ENCODE measurements around the gene NADSYN1. TPM values are rescaled to one million over a fixed set of nuclear protein-coding genes. Genes with fewer than 3 reads are reported as not detected.

Gene NADSYN1
- 49.1 and 49.2 TPM in 2 replicates for total RNA-seq

GRCh38 chr11:71453037-71453917 is at the start of gene NADSYN1:
TSS of gene NADSYN1 (plus strand) at chr11:71453203. CDS start at chr11:71453297, 94 bp downstream.

GRCh38 chr11:71448257-71449171 is 4.5 kb upstream of the NADSYN1 start, which contains the start of gene DHCR7:
TSS of gene DHCR7 (minus strand) at chr11:71448393. CDS start at chr11:71444952, 3,441 bp downstream.

GRCh38 chr11:71526796-71527575 is 74.0 kb downstream of the NADSYN1 start, which contains the start of gene KRTAP5-7:
TSS of gene KRTAP5-7 (plus strand) at chr11:71527267. CDS start at chr11:71527301, 34 bp downstream.

GRCh38 chr11:71537977-71538665 is 85.1 kb downstream of the NADSYN1 start, which contains the start of gene KRTAP5-8:
TSS of gene KRTAP5-8 (plus strand) at chr11:71538025. CDS start at chr11:71538056, 31 bp downstream.

GRCh38 chr11:71548120-71548519 is 95.1 kb downstream of the NADSYN1 start, which contains the start of gene KRTAP5-9:
TSS of gene KRTAP5-9 (plus strand) at chr11:71548420. CDS start at chr11:71548658, 238 bp downstream.

Small RNA genes lying within 50 kb of the gene (small RNA-seq; reads per million reads assigned to genes)
- gene MIR6754 = not detected

Other genes starting within 250 kb of the NADSYN1 start
- 3.2 and 3.7 TPM in 2 replicates for gene SHANK2, start 200.6 kb upstream of the NADSYN1 start, total RNA-seq
- 21.8 and 25.6 TPM in 2 replicates for gene DHCR7, start 4.8 kb upstream of the NADSYN1 start, total RNA-seq
- gene KRTAP5-7, start 74.1 kb downstream of the NADSYN1 start, total RNA-seq = 0.13 and 0.22 TPM in 2 replicates
- gene KRTAP5-8, start 84.8 kb downstream of the NADSYN1 start, total RNA-seq = 0.22 and 0.26 TPM in 2 replicates
- 0.39 TPM in 1 of 2 replicates, not detected in the other for gene KRTAP5-9, start 95.2 kb downstream of the NADSYN1 start, total RNA-seq
- gene KRTAP5-10, start 112.4 kb downstream of the NADSYN1 start, total RNA-seq = not detected in 2 replicates
- not detected in 2 replicates for gene KRTAP5-11, start 129.7 kb downstream of the NADSYN1 start, total RNA-seq